Activated gamma-delta T cell treated with anti-CD3 and anti-CD28 coated beads, Interleukin-2, amount 50 U/mL, for 16 hours (primary cell): ENCODE data around the gene CCDC116.
"Not testable (repeated sequence)": the region's sequence is repeated elsewhere in the genome, so short reads cannot be mapped to it uniquely, and the experiment has no call there.

Experiments
- DNase-seq: peaks from one replicate; pipeline ENCODE4 v3.0.0-alpha.2; 2020; ENCODE audit warnings: low read depth

Gene CCDC116, protein sequence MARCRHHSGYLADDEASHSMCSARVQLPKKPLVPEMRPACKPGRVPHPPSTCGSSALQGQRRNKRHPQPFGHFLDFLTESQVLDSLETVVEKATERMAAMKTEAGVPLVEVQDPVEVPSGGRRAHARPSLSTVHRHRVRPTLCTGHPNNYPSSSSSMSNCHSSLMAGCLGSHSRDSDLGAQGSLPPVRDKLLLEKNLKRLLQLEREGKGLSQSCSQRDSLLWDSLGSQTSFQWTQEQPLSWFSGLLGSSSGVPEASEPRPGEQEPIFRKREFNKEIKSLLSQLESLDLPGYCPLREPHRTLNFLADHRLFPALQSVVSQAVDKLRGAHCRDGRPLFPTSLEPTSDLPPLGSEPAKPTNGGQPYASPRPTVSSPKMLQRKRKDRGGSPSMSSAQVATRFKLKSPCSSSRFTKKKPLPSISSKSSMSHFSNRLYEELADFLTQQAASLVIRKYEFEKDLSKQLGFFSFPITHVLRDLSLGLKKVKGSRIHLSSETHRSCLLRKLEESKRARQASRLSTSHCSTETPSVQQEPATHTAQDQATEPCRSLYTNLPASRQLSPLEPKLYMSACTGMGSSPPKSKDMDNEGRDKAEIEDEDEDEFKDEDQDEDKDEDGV

DNA sequence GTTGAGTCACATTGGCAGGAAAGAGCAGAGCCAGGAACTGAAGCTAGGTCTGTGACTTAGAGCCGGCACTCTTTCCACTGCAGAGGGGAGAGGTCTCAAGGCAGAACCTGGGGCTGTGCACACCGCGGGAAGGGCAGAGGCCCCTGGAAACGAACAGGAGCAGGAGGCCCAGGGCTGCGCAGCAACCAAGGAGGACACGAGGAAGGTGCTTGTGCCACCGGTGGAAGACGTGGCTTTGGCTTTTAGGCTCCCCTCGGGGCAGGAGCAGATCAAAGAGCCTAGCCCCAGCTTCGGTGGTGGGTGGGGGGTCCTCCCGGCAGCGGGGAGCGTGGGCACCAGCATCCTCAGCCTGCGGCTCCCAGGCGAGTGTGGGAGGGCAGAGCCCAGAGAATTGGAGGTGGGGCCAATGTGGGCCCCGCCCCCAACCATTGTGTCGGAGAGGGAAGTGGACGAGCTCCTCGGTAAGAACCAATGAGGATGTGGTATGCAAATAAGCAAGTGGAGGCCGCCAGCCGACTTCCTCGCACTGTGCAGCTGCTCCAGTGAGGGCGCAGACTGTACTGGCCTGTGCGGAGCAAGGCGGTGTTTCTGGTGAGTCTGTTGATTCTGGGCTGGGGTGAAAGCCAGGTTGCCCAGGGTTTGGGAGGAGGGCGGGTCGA lies at the start of gene CCDC116:
Gene CCDC116 (plus strand): TSS at position 524 of the 659 bp plus-strand sequence. CDS start 422 bp downstream, outside the sequence.
- peak; percentile 35 for DNase-seq

DNA sequence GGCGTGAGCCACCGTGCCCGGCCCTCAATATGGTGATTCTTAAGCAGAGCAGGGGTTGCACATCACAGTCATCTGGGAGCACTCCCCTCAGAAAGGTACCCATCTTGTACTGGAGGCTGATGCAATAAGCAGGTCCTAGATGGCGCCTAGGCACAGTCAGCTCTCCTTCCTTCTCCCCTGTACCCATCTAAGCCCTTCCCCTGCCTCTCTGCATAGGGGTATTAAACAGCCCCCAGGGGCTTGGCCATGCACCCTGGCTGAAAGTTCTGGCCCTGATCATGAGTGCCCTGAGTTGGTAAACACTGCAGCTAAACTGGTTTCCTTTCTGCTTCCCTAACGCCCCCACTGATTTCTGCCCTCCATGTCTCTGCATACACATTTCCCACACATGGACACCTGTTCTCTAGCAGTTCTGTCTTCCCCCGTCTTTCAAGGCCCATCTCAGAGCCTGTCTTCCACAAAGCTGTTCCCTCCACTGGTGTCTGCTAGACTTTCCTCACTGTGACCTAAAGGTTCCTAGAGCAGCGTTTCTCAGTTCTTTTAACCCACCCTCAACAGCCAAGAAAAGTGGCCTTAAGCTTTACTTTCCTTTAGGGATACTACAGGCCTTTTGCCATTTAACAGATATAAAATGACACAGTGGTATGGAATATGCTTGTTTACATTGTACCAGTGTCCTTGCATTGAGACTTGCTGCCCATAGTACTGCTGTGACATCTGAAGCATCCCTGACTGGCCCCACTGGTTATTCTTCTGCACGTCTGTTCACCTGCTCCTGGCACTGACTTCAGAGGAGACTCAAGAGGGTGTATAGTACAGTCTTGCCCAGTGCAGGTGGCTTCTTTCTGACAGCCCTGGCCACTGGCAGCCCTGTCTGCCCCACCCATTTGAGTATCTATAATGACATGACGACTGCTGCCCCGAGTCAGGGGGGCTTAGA lies 49.5 kb upstream of the CCDC116 start:
- DNase-seq = no peak

DNA sequence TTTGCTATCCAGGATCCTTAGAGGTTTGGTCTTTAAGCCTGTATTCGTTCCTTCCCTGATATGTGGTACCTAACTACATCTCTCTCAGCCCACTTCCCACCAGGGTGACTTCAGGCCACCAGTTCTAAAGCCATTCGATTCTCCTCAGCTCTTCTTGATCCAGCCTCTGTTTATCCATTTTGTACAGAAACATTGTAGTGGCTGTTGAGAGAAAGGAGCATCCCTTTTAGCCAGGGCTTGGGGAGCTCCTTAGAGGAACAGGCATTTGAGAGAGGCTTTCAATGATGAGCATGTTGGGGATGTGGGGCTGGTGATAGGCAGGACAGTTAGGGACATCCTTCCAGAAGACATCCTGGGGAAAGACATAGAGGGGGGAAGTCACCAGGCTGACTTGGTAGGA lies 47.2 kb upstream of the CCDC116 start:
- DNase-seq = no peak

DNA sequence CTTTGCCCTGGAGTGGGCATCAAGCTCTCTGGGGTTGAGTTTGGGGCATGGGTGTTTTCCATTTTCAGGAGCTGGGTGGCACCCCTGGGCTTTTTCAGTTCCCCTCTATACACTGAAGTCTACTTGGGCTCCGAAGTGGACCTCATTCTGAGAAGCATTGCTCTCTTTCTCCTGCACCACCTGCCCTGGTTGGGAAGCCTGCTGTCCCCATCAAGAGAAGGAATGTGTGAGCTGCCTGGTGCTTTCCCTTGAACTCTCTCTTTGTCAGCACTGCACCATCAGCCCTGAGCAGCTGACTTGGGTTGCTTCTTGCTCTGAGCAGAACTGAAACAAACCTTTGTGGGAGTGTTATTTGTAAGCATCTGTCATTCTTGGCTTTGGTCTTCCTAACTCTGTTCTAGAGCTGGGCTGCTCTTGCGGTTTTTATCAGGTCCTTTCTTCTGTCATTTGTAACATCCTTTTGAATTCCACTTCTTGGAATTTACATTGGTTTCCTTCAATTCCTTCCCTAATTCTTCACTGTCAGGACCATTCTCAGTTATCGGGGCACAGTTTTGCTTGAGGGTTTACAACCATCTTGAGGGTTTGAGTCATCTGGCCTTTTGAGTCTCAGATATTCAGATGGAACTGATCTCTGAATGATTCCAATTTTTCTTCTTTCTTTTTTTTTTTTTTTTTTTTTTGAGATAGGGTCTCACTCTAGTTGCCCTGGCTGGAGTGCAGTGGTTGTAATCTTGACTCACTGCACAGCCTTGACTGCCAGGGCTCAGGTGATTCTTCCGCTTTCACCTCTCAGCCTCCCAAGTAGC lies 44.6 kb upstream of the CCDC116 start:
- no peak for DNase-seq

DNA sequence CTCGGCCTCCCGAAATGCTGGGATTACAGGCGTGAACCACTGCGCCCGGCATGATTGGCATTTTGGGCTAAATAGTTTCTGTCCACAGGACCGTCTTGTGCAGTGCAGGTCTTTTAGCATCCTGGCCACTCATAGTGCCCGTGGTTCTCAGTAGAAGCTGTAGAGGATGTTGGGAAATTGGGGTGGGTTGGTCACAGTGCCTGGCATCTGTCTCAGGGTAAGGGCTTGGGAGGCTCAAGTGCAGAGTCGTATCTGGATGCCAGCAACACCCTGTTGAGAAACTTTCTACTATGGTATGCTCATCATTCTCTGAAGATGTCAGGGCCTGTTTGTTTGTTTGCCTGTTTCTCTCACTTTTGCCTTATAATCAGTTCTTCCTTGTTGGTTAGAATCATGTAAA lies 43.2 kb upstream of the CCDC116 start:
- no peak for DNase-seq

DNA sequence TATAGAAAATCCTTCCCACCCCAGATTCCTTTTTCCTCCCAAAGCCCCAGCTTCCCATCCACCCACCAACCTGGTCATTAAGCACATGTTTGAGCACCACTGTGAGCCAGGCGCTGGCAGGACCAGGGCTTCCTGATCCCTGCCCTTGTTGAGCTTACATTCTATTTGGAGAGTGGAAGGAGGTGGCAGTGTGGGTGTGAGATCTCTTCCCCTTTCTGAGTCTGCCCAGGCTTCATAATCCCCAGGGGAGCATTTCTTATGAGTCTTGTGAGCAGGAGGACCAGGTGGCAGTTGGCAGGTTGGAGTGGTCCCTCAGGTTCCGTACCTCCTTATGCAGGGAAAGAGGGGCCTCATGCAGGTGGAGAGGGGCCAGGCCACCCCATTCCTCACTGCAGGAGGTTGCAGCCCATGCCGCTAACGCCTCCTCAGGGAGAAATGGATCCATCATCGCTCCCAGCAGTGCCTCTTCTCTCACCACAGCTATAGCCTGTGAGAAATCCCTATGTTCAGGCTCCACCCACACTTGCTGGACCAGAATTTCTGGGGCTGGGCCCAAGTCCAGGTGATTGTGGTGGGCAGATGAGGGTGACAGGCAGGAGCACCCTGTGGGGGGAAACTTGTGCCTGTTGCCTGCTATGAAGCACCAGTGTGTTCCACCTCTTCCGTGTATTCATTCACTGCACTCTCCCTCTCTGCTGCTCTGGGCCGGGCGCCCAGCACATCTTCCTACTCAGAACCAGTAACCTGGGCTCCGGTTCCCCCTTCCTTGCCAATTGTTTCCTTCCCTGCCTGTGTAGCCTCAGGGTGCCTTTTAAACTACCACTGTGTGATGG lies 41.5 kb upstream of the CCDC116 start:
- no peak for DNase-seq

DNA sequence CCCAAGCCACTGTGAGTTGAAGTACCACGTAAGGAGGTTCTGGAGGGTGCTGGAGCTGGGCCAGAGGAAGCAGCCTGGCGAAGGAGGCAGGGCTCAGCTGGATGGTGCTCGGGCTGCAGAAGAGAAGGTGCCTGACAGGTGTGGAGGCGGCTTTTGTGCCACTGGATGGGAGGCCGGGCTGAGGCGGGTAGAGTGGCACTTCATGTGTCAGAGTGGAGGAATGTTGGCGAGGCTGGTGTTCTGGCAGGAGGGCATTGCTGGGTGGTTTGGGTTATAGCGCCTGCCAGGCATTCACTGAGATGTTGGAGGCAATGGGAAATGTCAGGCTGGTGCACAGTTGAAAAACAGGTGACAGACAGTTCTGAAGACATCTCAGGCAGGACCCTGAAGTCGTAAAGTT lies 40.9 kb upstream of the CCDC116 start:
- no peak for DNase-seq

DNA sequence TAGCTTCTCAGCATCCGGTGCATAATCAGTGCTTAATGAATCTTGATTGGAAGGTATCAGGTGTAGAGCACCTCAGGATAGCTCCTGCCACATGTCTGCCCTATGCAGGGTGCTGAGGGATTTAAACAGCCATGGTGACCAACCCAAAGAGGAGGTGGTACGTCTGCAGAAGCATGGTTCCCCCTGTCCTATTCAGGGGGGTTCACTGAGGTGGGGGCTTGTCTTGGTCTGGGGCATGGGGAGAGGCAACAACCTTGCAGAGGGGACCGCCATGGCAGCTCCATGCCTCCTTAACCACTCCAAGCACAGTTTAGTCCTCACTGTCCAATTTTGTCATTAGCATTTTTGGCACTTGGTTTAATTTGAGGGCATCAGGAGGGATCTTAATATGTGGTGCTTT lies 40.1 kb upstream of the CCDC116 start:
- no peak for DNase-seq

DNA sequence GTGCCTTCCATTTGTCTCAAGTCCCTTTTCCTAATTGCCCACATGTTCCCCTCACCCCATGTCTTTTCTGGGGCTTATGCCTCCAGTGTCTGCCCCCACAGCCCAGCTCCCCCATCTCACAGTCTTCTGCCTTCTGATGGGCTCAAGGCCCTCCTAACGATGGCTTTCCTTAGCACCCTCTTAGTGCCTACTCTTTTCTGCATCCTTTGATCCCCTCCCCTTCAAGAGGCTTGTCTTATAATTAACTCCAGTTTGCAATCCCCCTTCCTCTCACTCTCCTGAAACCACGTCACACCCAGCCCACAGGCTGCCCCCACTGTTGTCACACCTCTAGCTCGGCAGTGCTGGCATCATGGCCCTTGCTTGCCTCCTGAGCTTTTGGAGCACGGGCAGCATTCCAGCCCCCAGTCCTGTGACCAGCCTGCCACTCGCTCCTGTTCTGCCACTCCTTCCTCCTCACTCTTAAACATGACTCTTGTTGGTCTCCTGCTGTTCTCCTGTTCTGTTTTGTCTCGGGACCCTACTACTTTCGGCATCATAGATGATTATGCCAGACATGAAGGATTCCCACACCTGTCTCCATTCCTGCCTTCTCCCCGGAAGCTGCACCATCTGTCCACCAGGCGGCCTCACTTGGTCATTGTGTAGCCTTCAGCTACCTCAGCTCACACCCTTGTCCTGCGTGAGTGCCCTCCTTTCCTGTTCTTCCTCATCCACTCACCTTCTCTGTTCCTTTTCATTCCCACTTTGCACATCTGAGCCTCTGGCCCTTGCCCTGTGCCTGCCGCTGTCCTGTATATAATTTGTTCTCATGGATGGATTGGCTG lies 38.9 kb upstream of the CCDC116 start:
- DNase-seq = no peak

DNA sequence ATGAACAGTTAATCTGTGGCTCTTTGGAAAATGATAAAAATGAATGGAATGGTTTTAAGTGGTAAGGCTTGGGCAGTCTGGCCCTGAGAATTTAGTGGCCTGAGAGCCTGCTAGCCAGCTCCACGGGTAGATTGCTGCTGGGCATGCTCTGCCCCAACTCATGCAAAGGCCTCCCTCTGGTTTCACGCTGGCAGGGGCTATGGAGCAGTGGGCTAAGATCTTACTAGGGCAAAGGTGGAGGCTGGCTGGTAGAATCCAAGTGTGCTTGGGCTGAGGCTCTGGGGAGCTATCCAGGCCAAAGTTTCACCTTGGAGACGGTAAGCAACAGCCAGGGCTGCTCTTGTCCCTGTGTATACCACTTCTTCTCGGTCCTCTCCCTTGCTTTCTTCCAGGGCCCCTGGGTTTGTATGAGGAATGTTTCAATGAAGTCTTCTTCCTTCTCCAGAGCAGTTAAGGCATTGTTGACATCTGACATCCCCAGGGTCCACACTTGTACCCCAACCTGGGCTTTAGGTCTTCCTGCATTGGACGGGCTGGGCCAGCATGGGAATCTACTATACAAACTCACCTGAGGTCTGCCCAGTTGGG lies 37.6 kb upstream of the CCDC116 start:
- DNase-seq = no peak

DNA sequence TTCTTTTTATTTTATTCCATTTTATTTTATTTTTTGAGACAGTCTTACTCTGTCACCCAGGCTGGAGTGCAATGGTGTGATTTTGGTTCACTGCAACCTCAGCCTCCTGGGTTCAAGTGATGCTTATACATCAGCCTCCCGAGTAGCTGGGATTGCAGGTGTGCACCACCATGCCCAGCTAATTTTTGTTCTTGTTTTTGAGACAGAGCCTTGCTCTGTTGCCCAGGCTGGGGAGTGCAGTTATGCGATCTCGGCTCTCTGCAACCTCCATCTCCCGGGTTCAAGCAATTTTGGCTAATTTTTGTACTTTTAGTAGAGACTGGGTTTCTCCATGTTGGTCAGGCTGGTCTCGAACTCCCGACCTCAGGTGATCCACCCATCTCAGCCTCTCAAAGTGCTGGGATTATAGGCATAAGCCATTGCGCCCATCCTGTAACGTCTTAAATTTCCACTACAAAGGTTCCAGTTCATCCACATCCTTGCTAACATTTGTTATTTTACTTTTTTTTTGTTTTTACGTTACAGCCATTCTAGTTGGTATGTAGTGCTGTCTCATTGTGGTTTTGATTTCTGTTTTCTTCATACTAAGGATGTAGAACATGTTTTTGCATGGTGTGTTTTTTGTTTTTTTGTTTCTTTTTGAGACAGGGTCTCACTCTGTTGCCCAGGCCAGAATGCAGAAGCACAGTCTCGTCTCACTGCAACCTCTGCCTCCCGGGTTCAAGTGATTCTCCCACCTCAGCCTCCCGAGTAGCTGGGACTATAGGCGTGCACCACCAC lies 36.0 kb upstream of the CCDC116 start:
- DNase-seq = not testable (repeated sequence)

DNA sequence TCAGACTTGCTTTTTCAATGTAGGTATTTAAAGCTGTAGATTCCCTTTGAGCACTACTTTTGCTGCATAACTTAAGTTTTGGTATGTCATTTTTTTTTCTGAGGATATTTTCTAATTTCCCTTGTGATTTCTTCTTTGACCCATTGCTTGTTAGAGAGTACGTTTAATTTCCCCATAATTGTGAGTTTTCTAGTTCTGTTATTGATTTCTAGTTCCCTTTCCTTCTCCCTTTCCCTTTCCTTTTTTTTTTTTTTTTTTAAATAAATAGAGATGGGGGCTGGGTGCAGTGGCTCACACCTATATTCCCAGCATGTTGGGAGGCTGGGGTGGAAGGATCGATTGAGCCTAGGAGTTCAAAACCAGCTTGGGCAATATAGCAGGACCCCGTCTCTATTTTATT lies 34.3 kb upstream of the CCDC116 start:
- DNase-seq = no peak

DNA sequence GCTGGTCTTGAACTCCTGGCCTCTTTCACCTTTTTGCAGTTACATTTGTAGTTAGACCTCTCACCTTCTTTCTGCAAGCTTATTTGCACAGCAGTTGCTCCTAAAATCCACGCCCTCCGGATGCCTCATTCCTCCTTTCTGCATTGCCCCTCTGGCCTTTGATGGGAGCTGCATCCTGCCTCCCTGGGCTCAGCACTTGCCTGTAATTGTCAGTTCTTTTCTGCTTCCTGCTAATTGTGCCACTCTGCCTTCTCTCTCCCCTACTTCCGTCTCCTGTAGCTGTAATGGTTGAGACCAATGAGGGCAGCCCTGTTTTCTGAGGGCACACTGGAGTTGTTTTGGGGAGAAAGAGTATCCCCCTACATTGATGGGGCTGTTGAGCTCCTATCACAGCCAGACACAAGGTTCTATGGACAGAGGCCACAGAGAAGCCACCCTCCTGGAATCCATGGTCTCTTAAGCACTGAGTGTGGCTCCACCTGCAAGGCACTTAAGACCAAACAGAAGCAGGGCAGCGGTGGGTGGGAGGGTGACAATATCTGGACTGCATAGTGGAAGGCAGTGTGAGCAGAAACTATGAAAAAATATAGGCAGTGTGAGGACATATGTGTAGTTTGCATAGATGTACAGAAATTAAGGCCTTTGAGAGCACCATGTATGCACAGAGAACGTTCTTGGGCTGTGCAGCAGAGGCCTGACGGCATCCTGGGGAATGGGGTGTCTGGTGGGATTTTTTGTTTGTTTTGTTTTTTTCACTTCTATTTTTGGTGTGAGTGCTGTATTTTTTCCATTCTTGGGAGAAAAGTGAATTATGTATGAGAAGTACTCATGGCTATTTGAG lies 33.3 kb upstream of the CCDC116 start:
- no peak for DNase-seq

DNA sequence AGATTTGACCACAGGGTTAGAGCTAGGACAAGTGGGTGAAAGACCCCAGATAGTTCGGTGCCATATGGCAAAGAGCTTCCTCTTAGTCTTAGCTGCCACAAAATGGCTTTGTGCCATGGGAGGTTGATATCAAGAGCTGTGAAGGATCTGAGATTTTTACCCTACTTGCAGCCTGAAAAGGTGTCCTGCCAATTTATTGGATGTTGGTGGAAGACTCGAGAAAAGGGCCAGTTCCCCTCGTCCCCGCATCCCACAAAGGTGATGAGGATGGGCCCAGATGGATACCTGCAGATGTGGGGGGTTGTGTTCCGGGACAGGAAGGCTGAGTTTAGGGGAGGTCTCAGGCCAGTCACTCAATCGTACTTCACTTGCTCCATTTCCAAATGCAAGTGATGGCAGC lies 30.0 kb upstream of the CCDC116 start:
- no peak for DNase-seq

DNA sequence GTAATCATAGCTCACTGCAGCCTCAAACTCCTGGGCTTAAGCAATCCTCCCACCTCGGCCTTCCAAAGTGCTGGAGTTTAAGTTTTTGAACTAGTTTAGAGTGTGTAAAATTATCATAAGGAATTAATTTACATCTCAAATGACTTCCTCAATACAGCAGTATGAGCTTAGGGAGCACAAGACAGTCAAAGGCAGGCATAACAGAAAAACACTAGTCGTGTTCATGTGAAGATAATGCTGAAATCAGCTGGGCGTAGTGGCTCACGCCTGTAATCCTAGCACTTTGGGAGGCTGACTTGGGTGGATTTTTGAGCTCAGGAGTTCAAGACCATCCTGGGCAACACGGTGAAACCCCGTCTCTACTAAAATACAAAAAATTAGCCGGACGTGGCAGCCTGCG lies 28.6 kb upstream of the CCDC116 start:
- no peak for DNase-seq

DNA sequence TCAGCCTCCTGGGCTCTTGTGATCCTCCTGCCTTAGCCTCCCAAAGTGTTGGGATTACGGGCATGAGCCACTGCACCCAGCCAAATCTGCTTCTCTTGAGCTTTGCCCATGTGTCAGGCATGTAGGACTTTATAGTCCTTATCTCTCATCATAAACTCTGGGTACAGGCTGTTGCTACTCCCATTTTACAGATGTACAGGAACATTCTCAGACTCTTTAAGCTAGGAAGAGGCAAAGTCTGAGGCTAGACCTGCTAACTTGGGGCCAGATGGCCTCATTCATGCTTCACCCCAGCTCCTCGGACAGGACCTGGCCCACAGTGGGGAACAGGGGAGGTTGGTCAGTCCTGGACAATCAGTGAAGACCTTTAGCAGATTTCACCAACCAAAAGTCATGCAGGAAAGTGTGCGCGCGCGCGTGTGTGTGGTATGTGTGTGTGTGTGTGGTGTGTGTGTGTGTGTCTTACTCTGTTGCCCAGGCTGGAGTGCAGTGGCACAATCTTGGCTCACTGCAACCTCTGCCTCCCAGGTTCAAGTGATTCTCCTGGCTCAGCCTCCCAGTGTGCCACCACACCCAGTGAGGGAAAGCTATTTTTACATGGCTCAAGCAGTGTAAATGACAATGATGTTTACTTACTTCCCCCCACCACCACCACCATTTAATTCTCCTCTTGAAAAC lies 26.5 kb upstream of the CCDC116 start:
- DNase-seq = no peak

DNA sequence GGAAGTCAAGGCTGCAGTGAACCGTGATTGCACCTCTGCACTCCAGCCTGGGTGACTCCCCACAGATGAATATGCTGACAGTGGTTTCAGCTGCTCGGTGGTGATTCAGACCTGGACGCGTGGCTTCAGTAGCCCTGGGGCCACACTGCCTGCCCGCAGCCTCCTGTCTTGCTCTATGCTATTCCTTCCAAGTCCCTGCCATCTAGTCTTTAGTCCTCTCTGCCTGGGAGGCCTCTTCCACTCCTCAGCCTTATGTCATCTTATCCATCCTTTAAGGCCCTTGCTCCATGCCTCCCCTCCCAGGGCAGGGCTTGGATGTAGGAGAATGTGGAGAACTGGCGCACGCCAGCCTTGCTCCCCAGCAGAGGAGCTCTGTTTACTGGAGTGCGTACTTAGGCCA lies 25.8 kb upstream of the CCDC116 start:
- no peak for DNase-seq
